NK-92 treated with Interleukin-12 subunit alpha and Interleukin-12 subunit beta, amount 100 ng/mL, for 24 hours (cell line): ENCODE results near the gene RBBP5.
"Not testable (repeated sequence)": the region's sequence is repeated elsewhere in the genome, so short reads cannot be mapped to it uniquely, and the experiment has no call there.

Source experiments
- DNase-seq: peaks from one replicate; lab custom pipeline; 2025; lab: John Stamatoyannopoulos, UW

Gene RBBP5

GRCh38 chr1:205121660-205122488, at the start of gene RBBP5:
Gene RBBP5, minus strand, starts transcription at chr1:205121978. Its CDS starts 105 bp downstream, at chr1:205121873.
- DNase-seq: peak; percentile 89

- no peak for DNase-seq
Measured at GRCh38 chr1:205171369-205171768, 49.6 kb upstream of the RBBP5 start.

- DNase-seq: no peak
Measured at GRCh38 chr1:205170532-205171269, 48.9 kb upstream of the RBBP5 start.

GRCh38 chr1:205169248-205169647, 47.5 kb upstream of the RBBP5 start:
- DNase-seq: no peak

- no peak for DNase-seq
Measured at GRCh38 chr1:205168291-205168690, 46.5 kb upstream of the RBBP5 start.

- no peak for DNase-seq
Measured at GRCh38 chr1:205162301-205162700, 40.5 kb upstream of the RBBP5 start.

GRCh38 chr1:205161076-205161475, 39.3 kb upstream of the RBBP5 start:
- no peak for DNase-seq

- DNase-seq: no peak
Measured at GRCh38 chr1:205158048-205158616, 36.4 kb upstream of the RBBP5 start.

GRCh38 chr1:205155665-205156377, 34.0 kb upstream of the RBBP5 start:
- DNase-seq: not testable (repeated sequence)

- no peak for DNase-seq
Measured at GRCh38 chr1:205152505-205152904, 30.7 kb upstream of the RBBP5 start.

GRCh38 chr1:205150651-205151428, 29.1 kb upstream of the RBBP5 start:
- DNase-seq: no peak

GRCh38 chr1:205147191-205147835, 25.5 kb upstream of the RBBP5 start:
- no peak for DNase-seq

- DNase-seq: no peak
Measured at GRCh38 chr1:205144751-205145150, 23.0 kb upstream of the RBBP5 start.

GRCh38 chr1:205144046-205144720, 22.4 kb upstream of the RBBP5 start:
- no peak for DNase-seq

- no peak for DNase-seq
Measured at GRCh38 chr1:205142102-205142469, 20.3 kb upstream of the RBBP5 start.

GRCh38 chr1:205141236-205142101, 19.7 kb upstream of the RBBP5 start:
- DNase-seq: peak; percentile 22

- DNase-seq: no peak
Measured at GRCh38 chr1:205140113-205140512, 18.3 kb upstream of the RBBP5 start.

- DNase-seq: no peak
Measured at GRCh38 chr1:205137901-205138300, 16.1 kb upstream of the RBBP5 start.

- no peak for DNase-seq
Measured at GRCh38 chr1:205133287-205133686, 11.5 kb upstream of the RBBP5 start.
